H9 (cell line): Measurements from ENCODE around the gene DGKH. TPM values are rescaled to one million over a fixed set of nuclear protein-coding genes. Genes with fewer than 3 reads are reported as not detected.
A peak's percentile ranks its signal among the peaks of the same experiment; 100 is the strongest.

Experiments
- DNase-seq: peaks from one replicate; pipeline ENCODE4 v3.0.0-alpha.2; 2017
- H2AFZ ChIP-seq: one replicate; pipeline ENCODE4 v1.6.1; 2013; ENCODE audit warnings: mild to moderate bottlenecking, low read length, control low read depth, moderate library complexity
- H2AK5ac ChIP-seq: 2 replicates; pipeline ENCODE4 v1.6.1; 2013; ENCODE audit warnings: low read length, control low read depth, mixed read lengths; ENCODE audit not compliant: insufficient read length
- H2BK120ac ChIP-seq: one replicate; pipeline ENCODE4 v1.6.1; 2013; ENCODE audit warnings: low read depth, mild to moderate bottlenecking, low read length, control low read depth, inconsistent platforms; ENCODE audit not compliant: poor library complexity, severe bottlenecking
- H2BK12ac ChIP-seq: 2 replicates; pipeline ENCODE4 v1.6.1; 2013; ENCODE audit warnings: low read length, control low read depth, mixed read lengths, low read depth; ENCODE audit not compliant: insufficient read length
- H2BK15ac ChIP-seq: 2 replicates; pipeline ENCODE4 v1.6.1; 2013; ENCODE audit warnings: low read depth, low read length, control low read depth
- H2BK20ac ChIP-seq: one replicate; pipeline ENCODE4 v1.6.1; 2013; ENCODE audit warnings: low read depth, mild to moderate bottlenecking, low read length, control low read depth, inconsistent platforms; ENCODE audit not compliant: poor library complexity, severe bottlenecking
- H2BK5ac ChIP-seq: 2 replicates; pipeline ENCODE4 v1.6.1; 2013; ENCODE audit warnings: low read length, control low read depth, mixed read lengths; ENCODE audit not compliant: insufficient read length
- H3K14ac ChIP-seq: 2 replicates; pipeline ENCODE4 v1.6.1; 2013; ENCODE audit warnings: low read length, control low read depth; ENCODE audit not compliant: insufficient read depth
- H3K18ac ChIP-seq: 2 replicates; pipeline ENCODE4 v1.6.1; 2013; ENCODE audit warnings: low read depth, mild to moderate bottlenecking, mixed read lengths, low read length, control low read depth; ENCODE audit not compliant: insufficient read length
- H3K23ac ChIP-seq: 2 replicates; pipeline ENCODE4 v1.6.1; 2013; ENCODE audit warnings: low read length, control low read depth, mixed read lengths, low read depth; ENCODE audit not compliant: insufficient read length
- H3K23me2 ChIP-seq: 2 replicates; pipeline ENCODE4 v1.6.1; 2013; ENCODE audit warnings: low read depth, mild to moderate bottlenecking, mixed read lengths, low read length, control low read depth; ENCODE audit not compliant: insufficient read length, poor library complexity, severe bottlenecking
- H3K27ac ChIP-seq: 2 replicates; pipeline ENCODE4 v1.5.1; 2013; ENCODE audit warnings: low read length, control low read depth, mixed read lengths, low read depth; ENCODE audit not compliant: insufficient read length
- H3K27me3 ChIP-seq: 2 replicates; pipeline ENCODE4 v1.6.1; 2013; ENCODE audit warnings: low read length, control low read depth, inconsistent platforms; ENCODE audit not compliant: insufficient read depth
- H3K4ac ChIP-seq: 2 replicates; pipeline ENCODE4 v1.6.1; 2013; ENCODE audit warnings: low read depth, mild to moderate bottlenecking, control low read depth, inconsistent platforms, low read length, moderate library complexity
- H3K4me1 ChIP-seq: 2 replicates; pipeline ENCODE4 v1.6.1; 2013; ENCODE audit warnings: low read length, control low read depth, inconsistent platforms; ENCODE audit not compliant: insufficient read depth
- H3K4me2 ChIP-seq: 2 replicates; pipeline ENCODE4 v1.6.1; 2013; ENCODE audit warnings: low read length, control low read depth, mixed read lengths; ENCODE audit not compliant: insufficient read length, insufficient read depth
- H3K56ac ChIP-seq: 2 replicates; pipeline ENCODE4 v1.6.1; 2013; ENCODE audit warnings: low read depth, mild to moderate bottlenecking, mixed read lengths, low read length, control low read depth; ENCODE audit not compliant: insufficient read length
- H3K79me1 ChIP-seq: 2 replicates; pipeline ENCODE4 v1.6.1; 2013; ENCODE audit warnings: low read depth, mild to moderate bottlenecking, moderate library complexity, low read length, control low read depth, inconsistent platforms; ENCODE audit not compliant: insufficient read depth, poor library complexity, severe bottlenecking
- H3K79me2 ChIP-seq: 2 replicates; pipeline ENCODE4 v1.6.1; 2013; ENCODE audit warnings: low read length, control low read depth, inconsistent platforms; ENCODE audit not compliant: insufficient read depth
- H3K9ac ChIP-seq: 2 replicates; pipeline ENCODE4 v1.6.1; 2013; ENCODE audit warnings: low read length, control low read depth, mixed read lengths; ENCODE audit not compliant: insufficient read length; ENCODE audit errors: extremely low read depth
- H3K9me3 ChIP-seq: one replicate; pipeline ENCODE4 v1.6.1; 2013; ENCODE audit warnings: low read depth, low read length, inconsistent platforms; ENCODE audit not compliant: control insufficient read depth
- H3T11ph ChIP-seq: one replicate; pipeline ENCODE4 v1.6.1; 2013; ENCODE audit warnings: mild to moderate bottlenecking, low read length, control low read depth, inconsistent platforms
- H4K20me1 ChIP-seq: one replicate; pipeline ENCODE4 v1.6.1; 2013; ENCODE audit not compliant: control insufficient read depth, insufficient read length, insufficient read depth
- H4K5ac ChIP-seq: 2 replicates; pipeline ENCODE4 v1.6.1; 2013; ENCODE audit warnings: low read depth, mild to moderate bottlenecking, mixed read lengths, low read length, control low read depth; ENCODE audit not compliant: insufficient read length
- H4K8ac ChIP-seq: replicated peaks from 2 replicates; pipeline ENCODE4 v1.6.1; 2013; ENCODE audit warnings: low read length, control low read depth, mixed read lengths, low read depth; ENCODE audit not compliant: insufficient read length
- H4K91ac ChIP-seq: 2 replicates; pipeline ENCODE4 v1.6.1; 2013; ENCODE audit warnings: low read depth, mild to moderate bottlenecking, moderate library complexity, mixed read lengths, low read length, control low read depth; ENCODE audit not compliant: insufficient read length
- H3K27ac Mint-ChIP-seq, 3 experiments: 2 replicates in 2 of 3; 3 replicates in 1 of 3; pipeline ENCODE4 v1.8.0; 2020 to 2021; ENCODE audit warnings: mixed read lengths in 3 of 3, mild to moderate bottlenecking in 1 of 3, moderate library complexity in 1 of 3
- H3K27me3 Mint-ChIP-seq: 2 replicates; pipeline ENCODE4 v1.8.0; 2021; ENCODE audit warnings: low read depth, mild to moderate bottlenecking, moderate library complexity, mixed read lengths
- H3K36me3 Mint-ChIP-seq, 3 experiments: 2 replicates in 2 of 3; 3 replicates in 1 of 3; pipeline ENCODE4 v1.8.0; 2020 to 2021; ENCODE audit warnings: low read depth in 3 of 3, mixed read lengths in 3 of 3; ENCODE audit not compliant: insufficient read depth in 1 of 3
- H3K4me1 Mint-ChIP-seq, 2 experiments: 2 replicates each; pipeline ENCODE4 v1.8.0; 2020; ENCODE audit warnings: mixed read lengths in 2 of 2
- H3K4me3 Mint-ChIP-seq, 2 experiments: 2 replicates in 1 of 2; 3 replicates in 1 of 2; pipeline ENCODE4 v1.8.0; 2020 to 2021; ENCODE audit warnings: mild to moderate bottlenecking in 2 of 2, mixed read lengths in 2 of 2, moderate library complexity in 1 of 2
- H3K9me3 Mint-ChIP-seq, 2 experiments: 2 replicates in 1 of 2; 3 replicates in 1 of 2; pipeline ENCODE4 v1.8.0; 2020; ENCODE audit warnings: mild to moderate bottlenecking in 2 of 2, mixed read lengths in 2 of 2, moderate library complexity in 1 of 2
- CTCF ChIP-seq: fragments of 200-600 bp; sonication (generic); conservative IDR thresholded peaks from 3 replicates; pipeline ENCODE4 v1.8.0; 2021; ENCODE audit warnings: antibody characterized with exemption, mild to moderate bottlenecking
- WGBS: extraction: QIAGEN DNeasy Blood & Tissue Kit; methylation state at CpG from one replicate; pipeline ENCODE4 v1.1.7; 2013; ENCODE audit warnings: missing lambda C conversion rate, low lambda C conversion rate, mixed read lengths; ENCODE audit not compliant: insufficient read length; ENCODE audit errors: extremely low coverage; 5-methylcytosine and 5-hydroxymethylcytosine counted together
- total RNA-seq: library from RNA; stranded (reverse); gene quantifications from 2 replicates; pipeline ENCODE4 v1.2.1, GENCODE V29; 2021

The DGKH gene
- total RNA-seq, 1 experiment from 2014 or later, result 8.6 TPM

DNA sequence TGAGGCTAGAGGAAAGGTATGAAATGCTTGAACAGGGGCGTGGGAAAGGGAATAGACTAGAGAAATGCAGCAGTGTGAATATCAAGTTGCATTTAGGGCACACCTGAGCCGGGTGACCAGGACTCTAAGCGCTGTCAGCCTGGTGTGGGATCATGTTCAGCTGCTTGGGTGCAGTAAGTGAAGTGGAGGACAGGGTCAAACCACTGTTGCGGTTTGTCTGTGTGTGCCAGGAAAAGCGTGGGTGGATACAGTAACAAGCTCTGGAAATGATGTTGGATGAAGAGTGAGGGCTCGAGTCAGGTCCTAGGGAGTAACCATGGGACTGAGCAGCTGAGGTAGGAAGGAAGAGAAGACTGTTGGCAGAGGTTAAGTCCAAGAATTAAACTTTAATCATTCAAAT, 15.8 kb downstream of the DGKH start:
- no peak overlapping the region for H2BK15ac ChIP-seq
- peak overlapping the region; percentile 0 to 10 (median 8); a peak in 3 of 7 replicates for H3K27ac Mint-ChIP-seq
- H3K4me2 ChIP-seq, result no peak overlapping the region

More for the DNA sequence above, 15.8 kb downstream of the DGKH start:
- H3K23me2 ChIP-seq, result no peaks in the 10 kb centered on the region
- no peak overlapping the region for H3K9ac ChIP-seq
- H3K27ac ChIP-seq, result no peak overlapping the region
- H3K27me3 ChIP-seq, result no peaks in the 10 kb centered on the region
- H2BK20ac ChIP-seq, result no peak overlapping the region
- H4K5ac ChIP-seq, result no peak overlapping the region
- no peak overlapping the region for H3T11ph ChIP-seq
- H3K14ac ChIP-seq, result no peak overlapping the region
- no peaks in the 10 kb centered on the region for H3K4me1 ChIP-seq
- H2BK5ac ChIP-seq, result no peak overlapping the region
- no peaks in the 10 kb centered on the region for H4K20me1 ChIP-seq
- H3K18ac ChIP-seq, result no peak overlapping the region
- DNase-seq, result no peak
- no peak overlapping the region for H2AK5ac ChIP-seq
- TF ChIP-seq CTCF, result no peak
- no peak overlapping the region for H3K56ac ChIP-seq
- no peak overlapping the region for H2BK120ac ChIP-seq
- no CpG with 5 or more reads among the region's 6 CpGs for WGBS
- no peaks in the 10 kb centered on the region for H3K9me3 ChIP-seq
- H4K91ac ChIP-seq, result no peak overlapping the region
- Mint-ChIP-seq H3K36me3 (peaks cover 3 to 12% (median 8%) of the 10 kb centered on the region in 3 experiments; a peak in 6 of 7 replicates), H3K4me3 (no peak overlapping the region), H3K27me3 (no peaks in the 10 kb centered on the region), H3K4me1 (peaks cover 7 to 8% of the 10 kb centered on the region in 2 experiments; a peak in 3 of 4 replicates), H3K9me3 (no peaks in the 10 kb centered on the region)
- H3K23ac ChIP-seq, result no peak overlapping the region
- no peak overlapping the region for H3K4ac ChIP-seq
- peaks cover 3% of the 10 kb centered on the region for H3K79me1 ChIP-seq
- no peak overlapping the region for H2AFZ ChIP-seq
- no peak overlapping the region for H4K8ac ChIP-seq
- no peak overlapping the region for H2BK12ac ChIP-seq
- no peaks in the 10 kb centered on the region; the same call in 1 of the 2 replicates for H3K79me2 ChIP-seq
